SK-N-SH treated with all-trans-retinoic acid at 6 μM for 48 hours (cell line): ENCODE results near the gene TPRN.

Experiments used
- ATAC-seq: fragments of 200-7000 bp; cut with Tn5 transposase; 3 replicates; pipeline ENCODE4 v1.9.1; 2020; ENCODE audit warnings: mild to moderate bottlenecking, moderate library complexity
- ARNTL ChIP-seq: fragments of 450-650 bp; formaldehyde crosslinking; IDR thresholded peaks from 2 replicates; pipeline ENCODE4 v1.5.0; 2020; ENCODE audit warnings: low read depth, mild to moderate bottlenecking, moderate library complexity, borderline replicate concordance
- BACH2 ChIP-seq: fragments of 250-450 bp; sonication (Bioruptor Pico); IDR thresholded peaks from 2 replicates; pipeline ENCODE4 v1.9.0; 2021; ENCODE audit warnings: mild to moderate bottlenecking, borderline replicate concordance
- CREB5 ChIP-seq: fragments of 250-450 bp; sonication (Bioruptor Pico); IDR thresholded peaks from 2 replicates; pipeline ENCODE4 v1.5.1; 2020; ENCODE audit warnings: low read depth, mild to moderate bottlenecking, moderate library complexity
- CSDC2 ChIP-seq: fragments of 250-450 bp; sonication (Bioruptor Pico); IDR thresholded peaks from 2 replicates; pipeline ENCODE4 v1.5.0; 2020; ENCODE audit warnings: mild to moderate bottlenecking, moderate library complexity
- CSRNP3 ChIP-seq: fragments of 250-450 bp; sonication (Bioruptor Pico); IDR thresholded peaks from 2 replicates; pipeline ENCODE4 v1.5.1; 2021; ENCODE audit warnings: mild to moderate bottlenecking, moderate library complexity
- GLIS3 ChIP-seq: fragments of 250-450 bp; sonication (Bioruptor Pico); IDR thresholded peaks from 2 replicates; pipeline ENCODE4 v1.5.0; 2020; ENCODE audit warnings: mild to moderate bottlenecking, moderate library complexity
- ISL1 ChIP-seq: fragments of 250-450 bp; sonication (Bioruptor Pico); IDR thresholded peaks from 2 replicates; pipeline ENCODE4 v2.1.2; 2022; ENCODE audit warnings: mild to moderate bottlenecking, moderate library complexity
- OSR1 ChIP-seq: fragments of 250-450 bp; sonication (Bioruptor Pico); IDR thresholded peaks from 2 replicates; pipeline ENCODE4 v1.8.0; 2022; ENCODE audit warnings: moderate library complexity, mild to moderate bottlenecking, inconsistent platforms
- PATZ1 ChIP-seq: fragments of 250-450 bp; sonication (Bioruptor Pico); IDR thresholded peaks from 2 replicates; pipeline ENCODE4 v1.8.0; 2020; ENCODE audit warnings: mild to moderate bottlenecking, moderate library complexity, borderline replicate concordance
- POU6F1 ChIP-seq: fragments of 250-450 bp; sonication (Bioruptor Pico); IDR thresholded peaks from 2 replicates; pipeline ENCODE4 v1.8.0; 2021; ENCODE audit warnings: low read depth, mild to moderate bottlenecking, moderate library complexity, borderline replicate concordance
- PPARA ChIP-seq: fragments of 250-450 bp; sonication (Bioruptor Pico); IDR thresholded peaks from 2 replicates; pipeline ENCODE4 v1.5.0; 2020; ENCODE audit warnings: mild to moderate bottlenecking, borderline replicate concordance
- RARB ChIP-seq: fragments of 250-450 bp; sonication (Bioruptor Pico); IDR thresholded peaks from 2 replicates; pipeline ENCODE4 v1.8.0; 2021; ENCODE audit warnings: mild to moderate bottlenecking, moderate library complexity
- SNAI2 ChIP-seq: fragments of 250-450 bp; sonication (Bioruptor Pico); IDR thresholded peaks from 2 replicates; pipeline ENCODE4 v1.5.0; 2020; ENCODE audit warnings: mild to moderate bottlenecking, moderate library complexity
- TCF4 ChIP-seq: fragments of 250-450 bp; sonication (Bioruptor Pico); IDR thresholded peaks from 2 replicates; pipeline ENCODE4 v1.8.0; 2021; ENCODE audit warnings: mild to moderate bottlenecking, moderate library complexity, borderline replicate concordance
- TOX ChIP-seq: fragments of 250-450 bp; sonication (Bioruptor Pico); IDR thresholded peaks from 2 replicates; pipeline ENCODE4 v1.8.0; 2021; ENCODE audit warnings: mild to moderate bottlenecking, moderate library complexity, borderline replicate concordance
- TSHZ2 ChIP-seq: fragments of 250-450 bp; sonication (Bioruptor Pico); IDR thresholded peaks from 2 replicates; pipeline ENCODE4 v1.5.0; 2020; ENCODE audit warnings: mild to moderate bottlenecking, moderate library complexity
- ZC3H10 ChIP-seq: fragments of 250-450 bp; sonication (Bioruptor Pico); IDR thresholded peaks from 2 replicates; pipeline ENCODE4 v1.5.1; 2021; ENCODE audit warnings: mild to moderate bottlenecking, moderate library complexity
- ZFP3 ChIP-seq: fragments of 250-450 bp; sonication (Bioruptor Pico); IDR thresholded peaks from 2 replicates; pipeline ENCODE4 v1.5.0; 2020; ENCODE audit warnings: mild to moderate bottlenecking, moderate library complexity
- ZFP30 ChIP-seq: fragments of 450-650 bp; formaldehyde crosslinking; IDR thresholded peaks from 2 replicates; pipeline ENCODE4 v1.5.0; 2022; ENCODE audit warnings: mild to moderate bottlenecking, moderate library complexity
- ZNF565 ChIP-seq: fragments of 450-650 bp; formaldehyde crosslinking; conservative IDR thresholded peaks from 2 replicates; pipeline ENCODE4 v1.5.0; 2020; ENCODE audit warnings: low read depth, mild to moderate bottlenecking, moderate library complexity
- ZNF70 ChIP-seq: fragments of 450-650 bp; formaldehyde crosslinking; IDR thresholded peaks from 2 replicates; pipeline ENCODE4 v1.5.0; 2020; ENCODE audit warnings: mild to moderate bottlenecking, moderate library complexity
- ZNF8 ChIP-seq: fragments of 450-650 bp; formaldehyde crosslinking; IDR thresholded peaks from 2 replicates; pipeline ENCODE4 v1.5.0; 2020; ENCODE audit warnings: mild to moderate bottlenecking, moderate library complexity

The TPRN gene

GRCh38 chr9:137179761-137180160 is 20.8 kb downstream of the TPRN start (continued):
- no peak for TF ChIP-seq POU6F1 (CRISPR knock-in tag)
- TF ChIP-seq ZFP3, result no peak
- TF ChIP-seq, all 23 proteins: peak for 0

GRCh38 chr9:137178939-137179630 is 21.5 kb downstream of the TPRN start:
- no peak for ATAC-seq
- TF ChIP-seq ISL1 (CRISPR knock-in tag) (no peak), POU6F1 (CRISPR knock-in tag) (no peak), ZFP3 (no peak), ZNF8 (CRISPR knock-in tag) (no peak), TSHZ2 (CRISPR knock-in tag) (no peak), SNAI2 (CRISPR knock-in tag) (no peak), ZFP30 (CRISPR knock-in tag) (no peak), OSR1 (no peak), TOX (CRISPR knock-in tag) (no peak), ZNF70 (CRISPR knock-in tag) (no peak), ARNTL (no peak), PATZ1 (CRISPR knock-in tag) (no peak), PPARA (CRISPR knock-in tag) (no peak), CSRNP3 (CRISPR knock-in tag) (no peak), RARB (no peak), ZNF565 (CRISPR knock-in tag) (no peak), BACH2 (CRISPR knock-in tag) (no peak), CSDC2 (CRISPR knock-in tag) (no peak), TCF4 (no peak), ZC3H10 (CRISPR knock-in tag) (no peak)

GRCh38 chr9:137178201-137178938 is 22.2 kb downstream of the TPRN start:
- no peak for ATAC-seq
- TF ChIP-seq ZNF565 (CRISPR knock-in tag) (no peak), ARNTL (no peak), TCF4 (no peak), RARB (no peak), SNAI2 (CRISPR knock-in tag) (no peak), GLIS3 (CRISPR knock-in tag) (no peak), CREB5 (CRISPR knock-in tag) (no peak), CSRNP3 (CRISPR knock-in tag) (no peak), BACH2 (CRISPR knock-in tag) (no peak), PATZ1 (CRISPR knock-in tag) (no peak), ZFP30 (CRISPR knock-in tag) (no peak), ZFP3 (no peak)
